ENCODE measurements around the gene ERBB2. TPM values are rescaled to one million over a fixed set of nuclear protein-coding genes. Genes with fewer than 3 reads are reported as not detected.

Gene ERBB2
- total and polyA plus RNA-seq, 2 of the 13 experiments (the other 11 are each of a cell fraction or from before 2014, with no cell fraction given) = 57.7 to 64.1 TPM

DNA sequence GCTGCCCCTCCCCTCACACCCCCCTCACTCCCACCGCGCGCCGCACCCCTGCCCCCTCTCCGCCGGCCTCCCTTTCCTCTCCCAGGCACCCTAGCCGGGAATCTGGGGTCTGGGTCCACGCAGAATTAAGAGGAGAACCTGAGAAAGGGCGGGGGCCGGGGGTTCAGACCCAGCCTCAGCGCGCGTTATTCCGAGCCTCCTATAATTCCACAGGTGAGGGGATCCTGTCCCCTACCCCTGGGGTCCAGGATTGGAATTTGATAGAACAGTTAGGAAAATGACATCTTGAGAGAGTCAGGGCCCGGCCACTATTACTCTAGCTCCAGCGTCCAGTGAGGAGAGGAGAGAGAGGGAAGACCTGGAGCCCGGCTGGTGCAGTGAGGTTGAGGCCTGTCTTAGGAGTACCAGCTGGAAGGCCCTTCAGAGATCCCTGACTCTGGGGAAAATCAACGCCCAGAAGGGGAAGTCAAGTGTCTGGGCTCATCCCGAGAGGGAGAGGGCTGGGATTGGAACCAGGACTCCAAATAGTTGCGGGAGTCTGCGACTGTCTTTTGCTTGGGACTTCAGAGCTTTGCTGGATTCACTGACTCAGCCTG, 55.2 kb downstream of the ERBB2 start (continued):
- TF ChIP-seq, protein P1, sequence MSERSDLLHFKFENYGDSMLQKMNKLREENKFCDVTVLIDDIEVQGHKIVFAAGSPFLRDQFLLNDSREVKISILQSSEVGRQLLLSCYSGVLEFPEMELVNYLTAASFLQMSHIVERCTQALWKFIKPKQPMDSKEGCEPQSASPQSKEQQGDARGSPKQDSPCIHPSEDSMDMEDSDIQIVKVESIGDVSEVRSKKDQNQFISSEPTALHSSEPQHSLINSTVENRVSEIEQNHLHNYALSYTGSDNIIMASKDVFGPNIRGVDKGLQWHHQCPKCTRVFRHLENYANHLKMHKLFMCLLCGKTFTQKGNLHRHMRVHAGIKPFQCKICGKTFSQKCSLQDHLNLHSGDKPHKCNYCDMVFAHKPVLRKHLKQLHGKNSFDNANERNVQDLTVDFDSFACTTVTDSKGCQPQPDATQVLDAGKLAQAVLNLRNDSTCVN (CRISPR knock-in tag; IDR thresholded peaks at IDR 0.05; ENCODE audit: borderline replicate concordance) = 0 out of 2 replicates have a peak, but pooled peaks have one; percentile 27
- TF ChIP-seq MEIS2 (CRISPR knock-in tag; IDR thresholded peaks at IDR 0.05) = 0 out of 2 replicates have a peak, but pooled peaks have one; percentile 29
- TF ChIP-seq, protein P2, sequence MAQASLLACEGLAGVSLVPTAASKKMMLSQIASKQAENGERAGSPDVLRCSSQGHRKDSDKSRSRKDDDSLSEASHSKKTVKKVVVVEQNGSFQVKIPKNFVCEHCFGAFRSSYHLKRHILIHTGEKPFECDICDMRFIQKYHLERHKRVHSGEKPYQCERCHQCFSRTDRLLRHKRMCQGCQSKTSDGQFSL (CRISPR knock-in tag; IDR thresholded peaks at IDR 0.05) = no peak
- peak; percentile 32; the same call in 1 of the 2 replicates for TF ChIP-seq ZNF878 (CRISPR knock-in tag; IDR thresholded peaks at IDR 0.05)
- TF ChIP-seq, protein P3, sequence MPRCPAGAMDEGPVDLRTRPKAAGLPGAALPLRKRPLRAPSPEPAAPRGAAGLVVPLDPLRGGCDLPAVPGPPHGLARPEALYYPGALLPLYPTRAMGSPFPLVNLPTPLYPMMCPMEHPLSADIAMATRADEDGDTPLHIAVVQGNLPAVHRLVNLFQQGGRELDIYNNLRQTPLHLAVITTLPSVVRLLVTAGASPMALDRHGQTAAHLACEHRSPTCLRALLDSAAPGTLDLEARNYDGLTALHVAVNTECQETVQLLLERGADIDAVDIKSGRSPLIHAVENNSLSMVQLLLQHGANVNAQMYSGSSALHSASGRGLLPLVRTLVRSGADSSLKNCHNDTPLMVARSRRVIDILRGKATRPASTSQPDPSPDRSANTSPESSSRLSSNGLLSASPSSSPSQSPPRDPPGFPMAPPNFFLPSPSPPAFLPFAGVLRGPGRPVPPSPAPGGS (CRISPR knock-in tag; IDR thresholded peaks at IDR 0.05) = no peak
- no peak for TF ChIP-seq FOXK1 (CRISPR knock-in tag; IDR thresholded peaks at IDR 0.05; ENCODE audit: borderline replicate concordance, low read depth)

DNA sequence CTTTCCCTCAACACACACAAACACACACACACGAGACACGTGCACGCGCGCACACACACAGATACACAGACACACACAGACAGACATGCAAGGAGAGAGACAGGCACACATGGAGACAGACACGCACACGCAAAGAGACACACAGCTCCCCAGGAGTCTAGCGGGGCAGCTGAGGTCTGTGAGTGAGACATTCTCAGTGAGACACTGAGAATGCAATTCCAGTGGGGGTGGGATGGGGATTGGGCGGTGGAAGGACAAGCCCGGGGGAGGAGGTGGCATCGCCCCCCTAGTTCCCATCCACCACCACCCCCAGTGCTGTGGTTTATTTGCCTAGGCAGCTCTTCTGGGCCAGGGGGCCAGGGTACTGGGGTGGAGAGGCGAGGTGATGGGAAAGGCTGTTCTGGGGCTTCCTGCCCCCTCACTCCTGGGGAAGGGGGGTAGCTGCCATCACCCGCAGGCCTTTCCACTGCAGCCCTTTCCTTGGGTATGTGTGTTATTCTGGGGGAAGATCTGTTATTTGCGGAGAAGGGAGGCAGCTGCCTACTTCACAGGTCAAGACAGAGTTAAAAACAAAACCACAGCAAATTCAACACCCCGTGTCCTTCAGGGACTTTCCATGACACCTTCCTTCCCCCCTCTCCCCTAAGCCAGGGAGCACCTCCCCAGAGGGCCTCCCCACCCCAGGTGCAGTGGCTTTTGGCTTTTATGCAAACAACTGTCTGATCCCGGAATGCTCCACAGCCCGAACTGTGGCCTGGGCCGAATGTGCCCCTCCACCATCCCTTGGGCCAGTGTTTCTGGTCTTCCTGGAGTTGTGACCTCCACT, 55.9 kb downstream of the ERBB2 start:
- Histone ChIP-seq H3K36me3 (replicated peaks in 1 of 2; ENCODE audit: control insufficient read depth in 1 of 2, insufficient read depth in 2 of 2, low read length in 2 of 2) (no peaks in the 10 kb centered on the region), H3K4me1 (ENCODE audit: insufficient read depth, low read length) (peaks cover 69% of the 10 kb centered on the region), H3K9ac (ENCODE audit: insufficient read depth, low read depth, low read length) (peak overlapping the region; percentile 69; the same call in 1 of the 2 replicates), H3K4me2 (ENCODE audit: low read depth, low read length) (peak overlapping the region; percentile 91), H3K9me3 (ENCODE audit: low read length) (no peaks in the 10 kb centered on the region), H3K79me2 (ENCODE audit: insufficient read depth, low read length) (no peaks in the 10 kb centered on the region), H3K27me3 (ENCODE audit: control insufficient read depth in 1 of 2, insufficient read depth in 2 of 2, low read length in 2 of 2) (peaks cover 6 to 48% of the 10 kb centered on the region in 2 experiments), H3K4me3 (replicated peaks in 1 of 3; ENCODE audit: insufficient read depth in 1 of 3, low read depth in 2 of 3, low read length in 3 of 3) (peak overlapping the region; percentile 63 to 80 (median 73); a peak in 3 of 6 replicates), H3K27ac (ENCODE audit: extremely low read length, insufficient read depth, low read length) (no peak overlapping the region), H2AFZ (ENCODE audit: low read length) (no peak overlapping the region), H4K20me1 (ENCODE audit: insufficient read depth, low read length) (no peaks in the 10 kb centered on the region)
- in situ Hi-C loops (cut with HindIII; ENCODE audit: extremely low pct_ligation_motif_present, low pct_unique_long_range_greater_than_20kb) (no loop called here), intact Hi-C loops (cut with micrococcal nuclease; ENCODE audit: unreplicated experiment) (loop anchor here (2.0 kb wide), 1 partner anchor 133 kb away; no protein-coding TSS in a partner anchor)
- peak; percentile 23 for DNase-seq (ENCODE audit: low spot score)
- FAIRE-seq = peak; percentile 74
- ChIA-PET POLR2A (interaction anchor here (0.6 to 5.3 kb wide), 13 partner anchors 16 to 170 kb away, joined by 3 to 52 read pairs (median 4); partner anchors contain the start of genes ERBB2, MIEN1 and PGAP3), CTCF (ENCODE audit: low intra/inter-chr PET ratio, low total read pairs) (interaction anchor here (1.5 to 4.0 kb wide), 4 partner anchors 38 to 136 kb away, joined by 4 to 57 read pairs (median 10); no protein-coding TSS in a partner anchor)
- no peak; the same call in 2 of the 3 replicates for ATAC-seq
- no TSS peak for BruUV-seq (replicated peaks)
- 32% methylated on average over 18 of the region's 18 CpGs for WGBS (ENCODE audit: low lambda C conversion rate)
- no peak for TF ChIP-seq HDAC6 (IDR thresholded peaks at IDR 0.05; ENCODE audit: low read depth, low read length)
- TF ChIP-seq ZNF367 (CRISPR knock-in tag; IDR thresholded peaks at IDR 0.05; ENCODE audit: borderline replicate concordance) = no peak
- TF ChIP-seq, protein P4, sequence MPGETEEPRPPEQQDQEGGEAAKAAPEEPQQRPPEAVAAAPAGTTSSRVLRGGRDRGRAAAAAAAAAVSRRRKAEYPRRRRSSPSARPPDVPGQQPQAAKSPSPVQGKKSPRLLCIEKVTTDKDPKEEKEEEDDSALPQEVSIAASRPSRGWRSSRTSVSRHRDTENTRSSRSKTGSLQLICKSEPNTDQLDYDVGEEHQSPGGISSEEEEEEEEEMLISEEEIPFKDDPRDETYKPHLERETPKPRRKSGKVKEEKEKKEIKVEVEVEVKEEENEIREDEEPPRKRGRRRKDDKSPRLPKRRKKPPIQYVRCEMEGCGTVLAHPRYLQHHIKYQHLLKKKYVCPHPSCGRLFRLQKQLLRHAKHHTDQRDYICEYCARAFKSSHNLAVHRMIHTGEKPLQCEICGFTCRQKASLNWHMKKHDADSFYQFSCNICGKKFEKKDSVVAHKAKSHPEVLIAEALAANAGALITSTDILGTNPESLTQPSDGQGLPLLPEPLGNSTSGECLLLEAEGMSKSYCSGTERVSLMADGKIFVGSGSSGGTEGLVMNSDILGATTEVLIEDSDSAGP (CRISPR knock-in tag; IDR thresholded peaks at IDR 0.05; ENCODE audit: borderline replicate concordance) = 0 out of 2 replicates have a peak, but pooled peaks have one; percentile 10
- no peak for TF ChIP-seq PHF21A (CRISPR knock-in tag; IDR thresholded peaks at IDR 0.05)
- TF ChIP-seq SIX4 (CRISPR knock-in tag; IDR thresholded peaks at IDR 0.05) = no peak
- no peak for TF ChIP-seq ZNF670 (CRISPR knock-in tag; IDR thresholded peaks at IDR 0.05; ENCODE audit: borderline replicate concordance)
- TF ChIP-seq TSC22D2 (CRISPR knock-in tag; IDR thresholded peaks at IDR 0.05; ENCODE audit: borderline replicate concordance) = no peak
- TF ChIP-seq REL (CRISPR knock-in tag; conservative IDR thresholded peaks at IDR 0.05) = no peak
